ENCODE measurements around the gene TTC23.

TTC23 gene

DNA sequence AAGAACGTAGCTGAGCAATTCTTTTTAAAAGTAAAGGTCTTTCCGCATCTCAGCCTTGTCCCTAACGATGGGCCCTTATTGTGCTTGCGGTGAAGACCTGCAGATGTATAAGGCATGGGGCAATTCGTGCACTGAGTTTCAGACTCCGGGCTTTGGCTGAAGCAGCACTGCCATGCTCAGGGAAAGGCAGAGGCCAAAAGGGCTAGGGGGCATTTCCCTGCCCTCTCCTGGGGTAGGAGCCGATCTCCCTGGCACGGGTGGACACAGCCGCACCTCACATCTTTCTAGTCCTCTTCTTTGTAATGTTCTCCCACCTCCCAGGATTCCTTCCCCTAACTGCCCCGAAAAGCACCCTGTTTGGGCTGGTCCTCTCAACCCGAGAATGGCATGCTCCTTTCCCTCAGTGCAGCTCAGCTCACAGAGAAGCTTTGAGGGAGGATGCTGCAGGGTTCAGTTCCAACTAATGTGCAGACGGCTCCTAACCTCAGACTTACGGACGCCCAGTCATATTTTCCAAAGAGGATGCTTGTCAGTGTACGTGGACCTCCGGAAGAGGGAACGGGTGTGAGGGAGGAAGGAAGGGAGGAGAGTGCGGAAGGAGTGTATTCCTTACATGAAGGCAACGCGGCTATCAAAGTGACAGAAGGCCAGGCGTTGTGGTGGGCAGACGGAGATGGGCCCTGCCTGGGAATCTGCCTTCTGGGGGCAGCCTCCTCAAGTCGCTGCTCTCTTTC is 83.3 kb downstream of the TTC23 start:
- DNase-seq (ENCODE audit: low read depth in 2 of 2) = no peak

- DNase-seq (ENCODE audit: low read depth in 2 of 2) = no peak
Measured at GRCh38 chr15:99165020-99165790, 84.2 kb downstream of the TTC23 start.

DNA sequence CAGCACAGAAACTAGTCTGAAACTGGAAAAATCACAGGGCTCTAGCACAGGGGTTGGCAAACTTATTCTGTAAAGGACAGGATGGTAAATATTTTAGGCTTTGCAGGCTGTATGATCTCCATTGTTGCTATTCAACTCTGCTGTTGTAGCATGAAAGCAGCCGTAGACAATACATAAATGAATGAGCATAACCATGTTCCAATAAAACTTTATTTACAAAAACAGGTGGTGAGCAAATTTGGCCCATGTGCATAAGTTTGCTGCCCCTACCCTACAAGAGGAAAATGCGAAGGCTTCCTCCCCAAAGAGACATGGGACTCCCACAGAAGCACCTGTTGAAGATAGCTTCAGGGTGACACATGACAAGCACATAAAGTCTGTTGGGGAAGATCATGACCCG is 85.3 kb downstream of the TTC23 start:
- DNase-seq (ENCODE audit: low read depth in 2 of 2) = no peak

GRCh38 chr15:99163271-99164062 is 85.9 kb downstream of the TTC23 start:
- DNase-seq (ENCODE audit: low read depth in 2 of 2) = no peak

DNA sequence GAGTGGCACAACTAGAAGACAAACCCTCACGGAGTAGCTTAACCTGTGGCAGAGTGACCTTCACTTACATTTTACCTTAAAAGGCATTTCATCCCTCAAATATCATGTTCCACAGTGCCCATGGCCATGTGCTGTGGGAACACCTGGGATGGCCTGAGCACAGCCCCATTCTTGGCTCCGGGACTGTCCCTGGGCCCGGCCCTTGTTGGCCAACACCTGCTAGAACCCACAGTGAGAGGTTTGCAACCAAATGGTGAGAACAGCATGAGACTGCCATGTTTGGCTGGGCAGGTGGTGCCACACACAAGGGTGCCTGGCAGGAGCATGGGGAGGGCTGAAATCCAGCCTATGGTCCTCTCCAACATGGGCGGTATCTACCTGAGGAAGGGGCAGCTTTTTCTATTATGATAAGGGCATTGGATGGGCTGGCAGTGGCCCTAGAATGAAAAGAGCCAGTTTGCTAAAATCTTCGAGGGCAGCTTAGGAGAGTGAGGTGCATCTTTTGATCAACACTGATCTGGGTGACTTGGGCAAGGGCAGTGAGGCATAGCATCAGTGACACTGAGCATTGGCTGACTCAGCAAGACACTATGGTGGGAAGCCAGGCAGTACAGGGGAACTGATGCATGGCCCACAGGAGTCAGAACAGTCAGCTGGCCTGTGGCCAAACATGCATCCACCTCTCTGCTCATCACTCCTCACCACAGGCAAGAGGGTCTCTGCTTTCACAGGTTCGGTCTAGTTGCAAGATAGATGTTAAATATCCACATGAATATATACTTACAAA is 90.6 kb downstream of the TTC23 start:
- DNase-seq (ENCODE audit: low read depth in 2 of 2) = no peak

- no peak for DNase-seq (ENCODE audit: low read depth in 2 of 2)
Measured at GRCh38 chr15:99157456-99157855, 91.9 kb downstream of the TTC23 start.

GRCh38 chr15:99155961-99156443 is 93.4 kb downstream of the TTC23 start:
- no peak for DNase-seq (ENCODE audit: low read depth in 2 of 2)

DNA sequence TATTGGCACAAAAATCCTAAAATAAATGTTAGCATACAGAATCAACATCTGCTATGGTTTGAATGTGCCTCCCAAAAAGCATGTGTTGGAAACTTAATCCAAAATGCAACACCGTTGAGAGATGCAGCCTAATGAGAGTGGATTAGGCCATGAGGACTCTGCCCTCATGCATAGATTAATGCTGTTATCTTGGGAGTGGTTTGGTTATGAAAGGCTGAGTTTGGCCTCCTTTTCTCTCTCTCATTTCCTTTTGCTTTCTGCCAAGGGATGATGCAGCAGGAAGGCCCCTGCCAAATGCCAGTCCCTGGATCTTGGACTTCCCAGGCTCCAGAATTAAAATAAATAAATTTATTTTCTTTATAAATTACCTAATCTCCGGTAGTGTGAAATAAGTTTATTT is 95.1 kb downstream of the TTC23 start:
- no peak for DNase-seq (ENCODE audit: low read depth in 2 of 2)

GRCh38 chr15:99153026-99153535 is 96.3 kb downstream of the TTC23 start:
- DNase-seq (ENCODE audit: low read depth in 2 of 2) = no peak

- no peak for DNase-seq (ENCODE audit: low read depth in 2 of 2)
Measured at GRCh38 chr15:99151156-99151555, 98.2 kb downstream of the TTC23 start.

DNA sequence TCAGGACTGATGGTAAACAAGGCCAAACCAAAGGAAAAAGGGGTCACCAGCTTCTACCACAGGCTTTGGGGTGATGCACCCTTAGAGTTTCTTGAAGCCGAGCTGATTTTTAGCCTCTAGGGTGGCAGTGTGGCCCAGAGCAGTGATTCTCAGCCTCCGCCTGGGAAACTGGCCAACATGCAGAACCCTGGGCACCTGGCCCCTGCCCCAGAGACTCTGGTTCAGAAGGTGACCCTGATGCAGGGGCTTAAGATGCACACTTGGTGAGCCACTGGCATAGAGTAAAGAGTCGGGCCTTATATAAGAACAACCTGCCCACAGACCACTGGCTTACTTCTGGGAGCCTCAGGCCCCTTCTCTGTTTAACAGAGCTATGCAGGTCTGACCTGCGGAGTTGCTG is 100.0 kb downstream of the TTC23 start:
- DNase-seq (ENCODE audit: low read depth in 2 of 2) = no peak

GRCh38 chr15:99148851-99149276 is 100.5 kb downstream of the TTC23 start:
- no peak for DNase-seq (ENCODE audit: low read depth in 2 of 2)

GRCh38 chr15:99146661-99147060 is 102.7 kb downstream of the TTC23 start:
- no peak for DNase-seq (ENCODE audit: low read depth in 2 of 2)

DNA sequence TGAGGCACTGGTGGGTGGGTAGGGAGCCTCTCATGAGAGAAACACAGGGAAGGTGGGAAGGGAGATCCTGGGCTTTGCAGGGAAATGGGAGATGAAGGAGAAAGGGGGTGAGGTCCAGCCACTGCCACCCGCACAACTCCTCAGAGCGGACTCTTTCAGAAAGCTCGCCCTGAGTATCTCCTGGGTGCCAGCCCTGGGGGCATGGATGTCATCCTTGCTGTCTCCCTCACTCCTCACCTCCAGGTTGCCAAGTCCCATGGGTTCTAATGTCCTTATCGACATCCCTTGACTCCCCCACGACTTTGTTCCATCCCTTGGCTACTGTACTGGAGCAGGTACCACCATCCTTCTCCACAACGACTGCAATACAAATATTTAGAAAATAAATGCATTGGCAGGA is 103.6 kb downstream of the TTC23 start:
- DNase-seq (ENCODE audit: low read depth in 2 of 2) = no peak

DNA sequence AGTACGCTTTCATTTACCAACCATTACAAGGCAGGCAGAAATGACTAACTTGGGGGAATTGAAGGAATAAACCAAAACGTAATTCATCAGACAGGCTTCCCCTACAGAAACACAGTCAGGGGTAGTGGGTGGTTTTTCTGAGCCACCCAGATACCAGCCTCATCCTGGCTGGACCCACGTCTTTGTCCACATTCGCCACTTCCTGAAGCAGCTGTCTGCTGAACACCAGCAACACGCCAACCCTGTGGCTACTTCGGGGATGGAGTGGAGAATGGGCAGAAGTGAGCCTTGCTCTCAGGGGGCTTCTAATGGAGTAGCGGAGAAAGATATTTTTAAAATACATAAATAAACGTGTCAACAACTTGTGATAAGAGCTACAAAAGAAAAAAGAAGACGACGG is 104.4 kb downstream of the TTC23 start:
- DNase-seq (ENCODE audit: low read depth in 2 of 2) = no peak

GRCh38 chr15:99143655-99144610 is 105.4 kb downstream of the TTC23 start:
- DNase-seq (ENCODE audit: low read depth in 2 of 2) = no peak

DNA sequence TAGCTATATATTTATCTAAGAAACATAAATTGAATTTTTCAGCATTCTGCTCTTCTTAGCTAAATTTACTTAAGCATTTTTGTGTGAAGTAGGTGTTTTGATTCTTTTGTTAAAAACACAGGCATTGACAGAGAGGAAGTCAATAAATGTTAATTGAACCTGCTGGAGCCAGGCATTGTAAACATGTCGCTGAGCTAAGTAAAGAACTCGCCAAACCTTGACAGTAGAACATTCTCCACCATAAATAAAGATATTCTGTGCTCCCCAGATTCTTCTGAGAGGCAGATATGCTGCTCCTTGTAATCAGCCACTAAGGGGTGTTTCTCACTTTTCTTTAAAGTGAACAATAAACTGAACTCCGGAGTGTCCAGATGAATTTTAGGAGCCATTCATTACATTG is 106.1 kb downstream of the TTC23 start:
- no peak for DNase-seq (ENCODE audit: low read depth in 2 of 2)

DNA sequence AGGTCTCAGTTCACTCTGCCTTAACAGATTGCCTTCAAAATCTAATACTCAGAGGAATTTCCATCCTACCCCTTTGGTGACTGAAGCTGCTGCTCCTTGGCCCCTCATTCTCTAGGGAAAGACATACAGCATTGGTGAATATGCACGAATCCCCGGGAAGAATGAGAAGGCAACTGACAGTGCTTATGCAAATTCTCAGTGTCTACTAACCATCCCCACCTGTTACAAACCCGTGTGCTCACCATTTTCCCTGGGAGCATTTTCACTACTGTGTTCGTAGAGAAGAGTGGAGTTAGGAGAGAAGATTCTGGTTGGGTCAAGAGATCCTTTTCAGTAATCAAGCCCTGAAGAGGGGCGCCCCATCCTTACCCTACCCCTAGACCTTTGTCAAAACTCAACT is 106.8 kb downstream of the TTC23 start:
- DNase-seq (ENCODE audit: low read depth in 2 of 2) = no peak

DNA sequence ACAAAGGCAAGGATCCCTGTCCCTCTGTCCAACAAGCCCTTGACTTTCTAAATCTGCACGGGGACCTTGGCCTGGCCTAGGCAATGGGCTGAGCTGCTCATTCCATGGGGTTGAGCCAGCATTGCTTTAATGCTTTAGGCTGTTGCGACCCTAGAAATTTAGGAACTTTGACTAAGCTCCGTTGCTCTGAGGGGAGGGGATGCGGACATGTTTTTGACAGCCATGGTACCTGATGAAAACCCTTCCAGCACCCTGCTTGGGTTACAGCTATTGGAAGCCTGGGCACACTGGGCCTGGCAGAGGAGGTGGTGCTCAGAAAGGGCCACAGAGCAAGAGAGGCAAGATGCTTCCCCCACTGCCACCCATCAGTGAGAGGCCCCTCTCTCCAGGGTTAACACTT is 107.4 kb downstream of the TTC23 start:
- DNase-seq (ENCODE audit: low read depth in 2 of 2) = no peak

- DNase-seq (ENCODE audit: low read depth in 2 of 2) = no peak
Measured at GRCh38 chr15:99140590-99140989, 108.8 kb downstream of the TTC23 start.
